GM23338 (cell line): ENCODE data around the gene NCAPH2.

Experiments used
- CREB1 ChIP-seq: fragments of 250-450 bp; sonication (Bioruptor Pico); IDR thresholded peaks from 2 replicates; pipeline ENCODE4 v1.5.0; 2020; ENCODE audit warnings: low read depth, mild to moderate bottlenecking, moderate library complexity
- CTCF ChIP-seq, 2 experiments: fragments of 200-600 bp in 1 of 2; sonication (generic) in 1 of 2; conservative IDR thresholded peaks; 2 replicates each; pipeline versions ENCODE4 v1.5.1 to v1.6.1; 2016 to 2017; ENCODE audit warnings: antibody characterized with exemption in 2 of 2, low read depth in 2 of 2, mild to moderate bottlenecking in 2 of 2, moderate library complexity in 1 of 2
- EZH2 ChIP-seq: fragments of 200-600 bp; sonication (generic); IDR thresholded peaks from one replicate; pipeline ENCODE4 v1.8.0; 2017; ENCODE audit warnings: antibody characterized with exemption, mild to moderate bottlenecking, low read depth; ENCODE audit not compliant: unreplicated experiment
- EZH2phosphoT487 ChIP-seq: fragments of 200-600 bp; sonication (generic); IDR thresholded peaks from one replicate; pipeline ENCODE4 v1.8.1; 2018; ENCODE audit warnings: antibody characterized with exemption; ENCODE audit not compliant: unreplicated experiment
- JUNB ChIP-seq: IDR thresholded peaks from one replicate; pipeline ENCODE4 v1.6.1; 2016; ENCODE audit warnings: antibody characterized with exemption; ENCODE audit not compliant: unreplicated experiment
- POLR2AphosphoS5 ChIP-seq: IDR thresholded peaks from 2 replicates; pipeline ENCODE4 v1.6.1; 2016; ENCODE audit warnings: antibody characterized with exemption, low read depth
- STAT1 ChIP-seq: IDR thresholded peaks from one replicate; pipeline ENCODE4 v1.6.1; 2016; ENCODE audit warnings: antibody characterized with exemption; ENCODE audit not compliant: unreplicated experiment
- TF ChIP-seq, protein P1 (sequence below): fragments of 250-450 bp; sonication (Bioruptor Pico); IDR thresholded peaks from 2 replicates; pipeline ENCODE4 v1.5.0; 2020; ENCODE audit warnings: mild to moderate bottlenecking, moderate library complexity
- TF ChIP-seq, protein P2 (sequence below): IDR thresholded peaks from one replicate; pipeline ENCODE4 v1.6.1; 2018; ENCODE audit warnings: antibody characterized with exemption; ENCODE audit not compliant: unreplicated experiment

DNA sequence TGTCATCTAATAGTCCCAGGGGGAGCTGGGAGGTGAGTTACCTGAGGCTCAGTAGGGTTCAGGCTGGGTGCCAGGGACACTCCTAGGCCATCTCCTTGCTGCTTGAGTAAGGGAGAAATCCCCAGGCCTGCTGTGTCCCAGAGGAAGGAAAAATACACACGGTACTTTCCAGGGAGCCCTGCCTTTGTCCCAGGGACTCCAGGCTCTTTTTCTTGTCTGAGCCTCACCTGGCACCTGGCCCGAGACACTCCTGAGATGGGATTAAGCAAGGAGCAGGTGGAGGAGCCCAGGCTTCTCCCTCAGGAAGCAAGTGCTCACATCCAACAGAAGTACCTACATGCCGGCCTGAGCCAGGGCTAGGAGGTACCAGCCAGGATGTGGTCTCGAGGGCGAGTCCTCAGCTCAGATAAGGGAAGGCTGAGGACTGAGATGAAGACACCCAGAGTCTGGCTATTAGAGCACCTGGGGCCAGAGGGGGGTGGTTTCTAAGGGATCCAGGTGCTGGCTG, 36.8 kb downstream of the NCAPH2 start:
- TF ChIP-seq, protein P1, sequence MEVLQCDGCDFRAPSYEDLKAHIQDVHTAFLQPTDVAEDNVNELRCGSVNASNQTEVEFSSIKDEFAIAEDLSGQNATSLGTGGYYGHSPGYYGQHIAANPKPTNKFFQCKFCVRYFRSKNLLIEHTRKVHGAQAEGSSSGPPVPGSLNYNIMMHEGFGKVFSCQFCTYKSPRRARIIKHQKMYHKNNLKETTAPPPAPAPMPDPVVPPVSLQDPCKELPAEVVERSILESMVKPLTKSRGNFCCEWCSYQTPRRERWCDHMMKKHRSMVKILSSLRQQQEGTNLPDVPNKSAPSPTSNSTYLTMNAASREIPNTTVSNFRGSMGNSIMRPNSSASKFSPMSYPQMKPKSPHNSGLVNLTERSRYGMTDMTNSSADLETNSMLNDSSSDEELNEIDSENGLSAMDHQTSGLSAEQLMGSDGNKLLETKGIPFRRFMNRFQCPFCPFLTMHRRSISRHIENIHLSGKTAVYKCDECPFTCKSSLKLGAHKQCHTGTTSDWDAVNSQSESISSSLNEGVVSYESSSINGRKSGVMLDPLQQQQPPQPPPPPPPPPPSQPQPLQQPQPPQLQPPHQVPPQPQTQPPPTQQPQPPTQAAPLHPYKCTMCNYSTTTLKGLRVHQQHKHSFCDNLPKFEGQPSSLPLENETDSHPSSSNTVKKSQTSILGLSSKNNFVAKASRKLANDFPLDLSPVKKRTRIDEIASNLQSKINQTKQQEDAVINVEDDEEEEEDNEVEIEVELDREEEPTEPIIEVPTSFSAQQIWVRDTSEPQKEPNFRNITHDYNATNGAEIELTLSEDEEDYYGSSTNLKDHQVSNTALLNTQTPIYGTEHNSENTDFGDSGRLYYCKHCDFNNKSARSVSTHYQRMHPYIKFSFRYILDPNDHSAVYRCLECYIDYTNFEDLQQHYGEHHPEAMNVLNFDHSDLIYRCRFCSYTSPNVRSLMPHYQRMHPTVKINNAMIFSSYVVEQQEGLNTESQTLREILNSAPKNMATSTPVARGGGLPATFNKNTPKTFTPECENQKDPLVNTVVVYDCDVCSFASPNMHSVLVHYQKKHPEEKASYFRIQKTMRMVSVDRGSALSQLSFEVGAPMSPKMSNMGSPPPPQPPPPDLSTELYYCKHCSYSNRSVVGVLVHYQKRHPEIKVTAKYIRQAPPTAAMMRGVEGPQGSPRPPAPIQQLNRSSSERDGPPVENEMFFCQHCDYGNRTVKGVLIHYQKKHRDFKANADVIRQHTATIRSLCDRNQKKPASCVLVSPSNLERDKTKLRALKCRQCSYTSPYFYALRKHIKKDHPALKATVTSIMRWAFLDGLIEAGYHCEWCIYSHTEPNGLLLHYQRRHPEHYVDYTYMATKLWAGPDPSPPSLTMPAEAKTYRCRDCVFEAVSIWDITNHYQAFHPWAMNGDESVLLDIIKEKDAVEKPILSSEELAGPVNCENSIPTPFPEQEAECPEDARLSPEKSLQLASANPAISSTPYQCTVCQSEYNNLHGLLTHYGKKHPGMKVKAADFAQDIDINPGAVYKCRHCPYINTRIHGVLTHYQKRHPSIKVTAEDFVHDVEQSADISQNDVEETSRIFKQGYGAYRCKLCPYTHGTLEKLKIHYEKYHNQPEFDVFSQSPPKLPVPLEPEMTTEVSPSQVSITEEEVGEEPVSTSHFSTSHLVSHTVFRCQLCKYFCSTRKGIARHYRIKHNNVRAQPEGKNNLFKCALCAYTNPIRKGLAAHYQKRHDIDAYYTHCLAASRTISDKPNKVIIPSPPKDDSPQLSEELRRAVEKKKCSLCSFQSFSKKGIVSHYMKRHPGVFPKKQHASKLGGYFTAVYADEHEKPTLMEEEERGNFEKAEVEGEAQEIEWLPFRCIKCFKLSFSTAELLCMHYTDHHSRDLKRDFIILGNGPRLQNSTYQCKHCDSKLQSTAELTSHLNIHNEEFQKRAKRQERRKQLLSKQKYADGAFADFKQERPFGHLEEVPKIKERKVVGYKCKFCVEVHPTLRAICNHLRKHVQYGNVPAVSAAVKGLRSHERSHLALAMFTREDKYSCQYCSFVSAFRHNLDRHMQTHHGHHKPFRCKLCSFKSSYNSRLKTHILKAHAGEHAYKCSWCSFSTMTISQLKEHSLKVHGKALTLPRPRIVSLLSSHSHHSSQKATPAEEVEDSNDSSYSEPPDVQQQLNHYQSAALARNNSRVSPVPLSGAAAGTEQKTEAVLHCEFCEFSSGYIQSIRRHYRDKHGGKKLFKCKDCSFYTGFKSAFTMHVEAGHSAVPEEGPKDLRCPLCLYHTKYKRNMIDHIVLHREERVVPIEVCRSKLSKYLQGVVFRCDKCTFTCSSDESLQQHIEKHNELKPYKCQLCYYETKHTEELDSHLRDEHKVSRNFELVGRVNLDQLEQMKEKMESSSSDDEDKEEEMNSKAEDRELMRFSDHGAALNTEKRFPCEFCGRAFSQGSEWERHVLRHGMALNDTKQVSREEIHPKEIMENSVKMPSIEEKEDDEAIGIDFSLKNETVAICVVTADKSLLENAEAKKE (CRISPR knock-in tag) = no peak
- no peak for TF ChIP-seq CTCF (conservative IDR thresholded peaks at IDR 0.05; ENCODE audit: low read depth in 2 of 2)
- no peak for TF ChIP-seq JUNB
- TF ChIP-seq EZH2 = no peak
- TF ChIP-seq EZH2phosphoT487 = no peak
- TF ChIP-seq, protein P2, sequence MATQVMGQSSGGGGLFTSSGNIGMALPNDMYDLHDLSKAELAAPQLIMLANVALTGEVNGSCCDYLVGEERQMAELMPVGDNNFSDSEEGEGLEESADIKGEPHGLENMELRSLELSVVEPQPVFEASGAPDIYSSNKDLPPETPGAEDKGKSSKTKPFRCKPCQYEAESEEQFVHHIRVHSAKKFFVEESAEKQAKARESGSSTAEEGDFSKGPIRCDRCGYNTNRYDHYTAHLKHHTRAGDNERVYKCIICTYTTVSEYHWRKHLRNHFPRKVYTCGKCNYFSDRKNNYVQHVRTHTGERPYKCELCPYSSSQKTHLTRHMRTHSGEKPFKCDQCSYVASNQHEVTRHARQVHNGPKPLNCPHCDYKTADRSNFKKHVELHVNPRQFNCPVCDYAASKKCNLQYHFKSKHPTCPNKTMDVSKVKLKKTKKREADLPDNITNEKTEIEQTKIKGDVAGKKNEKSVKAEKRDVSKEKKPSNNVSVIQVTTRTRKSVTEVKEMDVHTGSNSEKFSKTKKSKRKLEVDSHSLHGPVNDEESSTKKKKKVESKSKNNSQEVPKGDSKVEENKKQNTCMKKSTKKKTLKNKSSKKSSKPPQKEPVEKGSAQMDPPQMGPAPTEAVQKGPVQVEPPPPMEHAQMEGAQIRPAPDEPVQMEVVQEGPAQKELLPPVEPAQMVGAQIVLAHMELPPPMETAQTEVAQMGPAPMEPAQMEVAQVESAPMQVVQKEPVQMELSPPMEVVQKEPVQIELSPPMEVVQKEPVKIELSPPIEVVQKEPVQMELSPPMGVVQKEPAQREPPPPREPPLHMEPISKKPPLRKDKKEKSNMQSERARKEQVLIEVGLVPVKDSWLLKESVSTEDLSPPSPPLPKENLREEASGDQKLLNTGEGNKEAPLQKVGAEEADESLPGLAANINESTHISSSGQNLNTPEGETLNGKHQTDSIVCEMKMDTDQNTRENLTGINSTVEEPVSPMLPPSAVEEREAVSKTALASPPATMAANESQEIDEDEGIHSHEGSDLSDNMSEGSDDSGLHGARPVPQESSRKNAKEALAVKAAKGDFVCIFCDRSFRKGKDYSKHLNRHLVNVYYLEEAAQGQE = no peak
- TF ChIP-seq POLR2AphosphoS5 = no peak
- no peak for TF ChIP-seq CREB1 (CRISPR knock-in tag)
- no peak for TF ChIP-seq STAT1
